ENCODE measurements around the gene ANKRD9. TPM values are rescaled to one million over a fixed set of nuclear protein-coding genes. Genes with fewer than 3 reads are reported as not detected.

Gene ANKRD9
- total and polyA plus RNA-seq, 10 of the 15 experiments (the other 5 are each of a cell fraction or from before 2014, with no cell fraction given): 0.03 to 3.6 (median 0.49) TPM

DNA sequence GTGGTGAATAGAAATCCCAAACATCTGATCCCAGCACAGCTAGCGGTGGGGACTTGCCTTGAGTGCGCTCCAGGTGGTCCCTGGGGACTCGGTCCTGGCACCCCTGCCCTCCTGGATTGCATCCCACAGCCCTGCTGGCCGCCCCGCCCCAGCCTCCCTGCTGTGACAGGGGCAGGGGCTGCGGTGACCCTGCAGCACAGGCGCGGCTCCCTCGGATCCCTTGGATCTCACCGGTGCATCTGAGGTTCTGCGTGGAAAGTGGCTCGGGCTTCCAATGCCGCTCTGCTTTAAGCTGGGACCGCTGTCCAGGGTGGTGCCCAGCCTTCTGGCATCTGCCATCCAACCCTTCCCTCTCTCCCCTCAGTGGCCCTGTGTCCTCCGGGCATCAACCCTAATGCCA, 16.0 kb downstream of the ANKRD9 start:
- no TSS peak for BruUV-seq (replicated peaks)
- RAD21 ChIA-PET (ENCODE audit: unreplicated experiment): no interaction called here
- intact Hi-C loops (cut with micrococcal nuclease; ENCODE audit: unreplicated experiment) (no loop called here), in situ Hi-C loops (cut with MboI) (no loop called here)
- Histone ChIP-seq H3K27ac (ENCODE audit: control insufficient read depth, insufficient read depth) (no peak overlapping the region), H3K27me3 (replicated peaks in 1 of 2; ENCODE audit: control insufficient read depth in 2 of 2, insufficient read depth in 2 of 2, low read length in 1 of 2) (no peaks in the 10 kb centered on the region), H2AFZ (ENCODE audit: control insufficient read depth, low read depth, low read length) (no peak overlapping the region), H3K9ac (ENCODE audit: control insufficient read depth, insufficient read depth, low read length) (no peak overlapping the region), H3K4me2 (ENCODE audit: control insufficient read depth, insufficient read depth) (no peak overlapping the region), H3K9me3 (replicated peaks; ENCODE audit: control insufficient read depth, insufficient read depth, low read length) (no peaks in the 10 kb centered on the region), H3K4me3 (no peak overlapping the region), H3K4me1 (ENCODE audit: control insufficient read depth, insufficient read depth, low read length) (no peaks in the 10 kb centered on the region), H3K36me3 (ENCODE audit: control insufficient read depth in 2 of 2, insufficient read depth in 2 of 2, low read length in 1 of 2) (no peaks in the 10 kb centered on the region), H4K20me1 (ENCODE audit: control insufficient read depth, insufficient read depth) (no peaks in the 10 kb centered on the region), H3K79me2 (ENCODE audit: control insufficient read depth, insufficient read depth, low read length) (no peaks in the 10 kb centered on the region)
- CTCF ChIA-PET: interaction anchor here (1.0 kb wide), 1 partner anchor 22 kb away, joined by 4 read pairs; no protein-coding TSS in a partner anchor
- SMC1A ChIA-PET (ENCODE audit: uncharacterized antibody, unreplicated experiment): no interaction called here
- FAIRE-seq: no peak
- TF ChIP-seq MEF2A (IDR thresholded peaks at IDR 0.05; ENCODE audit: insufficient read depth, low read depth, low read length) (no peak), ATF7 (IDR thresholded peaks at IDR 0.05; ENCODE audit: low read depth) (no peak), SREBF1 (IDR thresholded peaks at IDR 0.05; ENCODE audit: low read length) (no peak), NR2F1 (conservative IDR thresholded peaks at IDR 0.05) (no peak)
- POLR2A ChIA-PET: interaction anchor here (0.5 kb wide), 2 partner anchors 49 to 552 kb away, joined by 3 read pairs; no protein-coding TSS in a partner anchor
- ATAC-seq: no peak
- 82% methylated on average over 15 of the region's 15 CpGs for WGBS (ENCODE audit: insufficient coverage, insufficient replicate concordance, low lambda C conversion rate, missing lambda C conversion rate)
- no peak for DNase-seq (ENCODE audit: low read depth, low spot score)

- DNase-seq (ENCODE audit: low read depth, low spot score) (no peak), ATAC-seq (no peak), FAIRE-seq (no peak)
- Histone ChIP-seq H3K4me3 (no peak overlapping the region), H3K27ac (ENCODE audit: control insufficient read depth, insufficient read depth) (no peak overlapping the region), H3K4me2 (ENCODE audit: control insufficient read depth, insufficient read depth) (no peak overlapping the region), H3K4me1 (ENCODE audit: control insufficient read depth, insufficient read depth, low read length) (no peaks in the 10 kb centered on the region), H2AFZ (ENCODE audit: control insufficient read depth, low read depth, low read length) (no peak overlapping the region), H4K20me1 (ENCODE audit: control insufficient read depth, insufficient read depth) (no peaks in the 10 kb centered on the region), H3K9ac (ENCODE audit: control insufficient read depth, insufficient read depth, low read length) (no peak overlapping the region), H3K36me3 (ENCODE audit: control insufficient read depth in 2 of 2, insufficient read depth in 2 of 2, low read length in 1 of 2) (no peaks in the 10 kb centered on the region), H3K27me3 (replicated peaks in 1 of 2; ENCODE audit: control insufficient read depth in 2 of 2, insufficient read depth in 2 of 2, low read length in 1 of 2) (no peaks in the 10 kb centered on the region), H3K79me2 (ENCODE audit: control insufficient read depth, insufficient read depth, low read length) (no peaks in the 10 kb centered on the region), H3K9me3 (replicated peaks; ENCODE audit: control insufficient read depth, insufficient read depth, low read length) (no peaks in the 10 kb centered on the region)
- POLR2A ChIA-PET: interaction anchor here (0.5 kb wide), 1 partner anchor 551 kb away, joined by 3 read pairs; no protein-coding TSS in a partner anchor
- CTCF ChIA-PET: interaction anchor here (1.0 kb wide), 1 partner anchor 22 kb away, joined by 4 read pairs; no protein-coding TSS in a partner anchor
- WGBS (ENCODE audit: insufficient coverage, insufficient replicate concordance, low lambda C conversion rate, missing lambda C conversion rate): 59% methylated on average over 15 of the region's 15 CpGs
- intact Hi-C loops (cut with micrococcal nuclease; ENCODE audit: unreplicated experiment): no loop called here
- SMC1A ChIA-PET (ENCODE audit: uncharacterized antibody, unreplicated experiment): no interaction called here
- in situ Hi-C loops (cut with MboI): no loop called here
- RAD21 ChIA-PET (ENCODE audit: unreplicated experiment): no interaction called here
- no TSS peak for BruUV-seq (replicated peaks)
- no peak for TF ChIP-seq IKZF2 (IDR thresholded peaks at IDR 0.05)
- no peak for TF ChIP-seq EP300 (IDR thresholded peaks at IDR 0.05; ENCODE audit: borderline replicate concordance in 1 of 2, control insufficient read depth in 1 of 2, low read depth in 2 of 2, low read length in 2 of 2)
- TF ChIP-seq, protein P1, sequence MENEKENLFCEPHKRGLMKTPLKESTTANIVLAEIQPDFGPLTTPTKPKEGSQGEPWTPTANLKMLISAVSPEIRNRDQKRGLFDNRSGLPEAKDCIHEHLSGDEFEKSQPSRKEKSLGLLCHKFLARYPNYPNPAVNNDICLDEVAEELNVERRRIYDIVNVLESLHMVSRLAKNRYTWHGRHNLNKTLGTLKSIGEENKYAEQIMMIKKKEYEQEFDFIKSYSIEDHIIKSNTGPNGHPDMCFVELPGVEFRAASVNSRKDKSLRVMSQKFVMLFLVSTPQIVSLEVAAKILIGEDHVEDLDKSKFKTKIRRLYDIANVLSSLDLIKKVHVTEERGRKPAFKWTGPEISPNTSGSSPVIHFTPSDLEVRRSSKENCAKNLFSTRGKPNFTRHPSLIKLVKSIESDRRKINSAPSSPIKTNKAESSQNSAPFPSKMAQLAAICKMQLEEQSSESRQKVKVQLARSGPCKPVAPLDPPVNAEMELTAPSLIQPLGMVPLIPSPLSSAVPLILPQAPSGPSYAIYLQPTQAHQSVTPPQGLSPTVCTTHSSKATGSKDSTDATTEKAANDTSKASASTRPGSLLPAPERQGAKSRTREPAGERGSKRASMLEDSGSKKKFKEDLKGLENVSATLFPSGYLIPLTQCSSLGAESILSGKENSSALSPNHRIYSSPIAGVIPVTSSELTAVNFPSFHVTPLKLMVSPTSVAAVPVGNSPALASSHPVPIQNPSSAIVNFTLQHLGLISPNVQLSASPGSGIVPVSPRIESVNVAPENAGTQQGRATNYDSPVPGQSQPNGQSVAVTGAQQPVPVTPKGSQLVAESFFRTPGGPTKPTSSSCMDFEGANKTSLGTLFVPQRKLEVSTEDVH (IDR thresholded peaks at IDR 0.05; ENCODE audit: low read depth, partially characterized antibody): no peak
- TF ChIP-seq ZBTB40 (IDR thresholded peaks at IDR 0.05; ENCODE audit: borderline replicate concordance): no peak
- no peak for TF ChIP-seq ZSCAN29 (IDR thresholded peaks at IDR 0.05)
- no peak for TF ChIP-seq NFIC (IDR thresholded peaks at IDR 0.05; ENCODE audit: low read depth, low read length)
- no peak for TF ChIP-seq SRF (IDR thresholded peaks at IDR 0.05; ENCODE audit: low read depth in 2 of 2, low read length in 2 of 2)
- no peak for TF ChIP-seq YBX1 (IDR thresholded peaks at IDR 0.05)
These were observed 16.5 kb downstream of the ANKRD9 start for GRCh38 chr14:102493096-102493495.

Data from GM12878 (cell line).